Activated T-helper 17 cell treated with anti-CD3 and anti-CD28 coated beads, Interleukin-2, amount 50 U/mL, for 72 hours (primary cell): Measurements from ENCODE around the gene CAMK2B. TPM values are rescaled to one million over a fixed set of nuclear protein-coding genes. Genes with fewer than 3 reads are reported as not detected.
A peak's percentile ranks its signal among the peaks of the same experiment; 100 is the strongest.

Source experiments
- ATAC-seq: fragments of 150-1000 bp; cut with Tn5 transposase; replicated peaks from 2 replicates; pipeline ENCODE4 v1.10.0; 2021; ENCODE audit warnings: mild to moderate bottlenecking, moderate library complexity
- H3K27ac Mint-ChIP-seq: one replicate; pipeline ENCODE4 v1.8.0; 2022; ENCODE audit warnings: mixed read lengths
- H3K27me3 Mint-ChIP-seq: one replicate; pipeline ENCODE4 v1.8.0; 2022; ENCODE audit warnings: mixed read lengths
- H3K36me3 Mint-ChIP-seq: one replicate; pipeline ENCODE4 v1.8.0; 2022; ENCODE audit warnings: low read depth, mild to moderate bottlenecking, mixed read lengths
- H3K4me1 Mint-ChIP-seq: one replicate; pipeline ENCODE4 v1.8.0; 2022; ENCODE audit warnings: mixed read lengths
- H3K4me3 Mint-ChIP-seq: one replicate; pipeline ENCODE4 v1.8.0; 2022; ENCODE audit warnings: mild to moderate bottlenecking, mixed read lengths
- H3K9me3 Mint-ChIP-seq: one replicate; pipeline ENCODE4 v1.8.0; 2022; ENCODE audit warnings: mixed read lengths
- total RNA-seq, 2 donors: library from RNA; stranded (reverse); gene quantifications; one replicate each; pipeline ENCODE4 v1.2.3, GENCODE V29; 2022

CAMK2B gene
- total RNA-seq, 2 donors from 2014 or later, result 1.0 to 1.7 TPM

DNA sequence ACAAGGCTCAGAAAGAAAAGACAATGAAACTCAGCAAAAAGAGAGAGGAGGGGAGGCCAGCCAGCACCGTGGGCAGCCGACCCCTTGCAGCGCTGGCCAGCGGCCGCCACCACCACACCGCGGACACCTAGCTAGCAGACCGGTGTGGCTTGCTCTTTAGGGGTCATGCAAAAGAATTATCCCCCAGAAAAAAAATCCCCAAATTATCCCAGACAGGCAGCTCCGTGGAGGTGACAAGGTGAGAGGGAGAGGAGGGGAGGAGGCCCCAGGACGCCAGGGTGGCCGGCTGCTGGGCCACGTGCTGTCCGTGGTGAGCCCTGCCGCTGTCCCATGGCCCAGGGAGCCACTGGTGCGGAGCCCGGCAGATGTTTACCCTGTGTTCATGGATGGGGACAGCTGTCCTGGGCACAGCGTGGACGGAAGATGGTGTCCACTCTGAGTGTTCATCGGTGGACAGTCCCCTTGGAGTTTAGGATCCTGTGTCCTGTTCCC is 108.1 kb downstream of the CAMK2B start:
- Mint-ChIP-seq H3K27me3 (no peaks in the 10 kb centered on the region), H3K9me3 (no peaks in the 10 kb centered on the region), H3K4me1 (no peaks in the 10 kb centered on the region), H3K27ac (no peak overlapping the region), H3K36me3 (peaks cover 17% of the 10 kb centered on the region), H3K4me3 (no peak overlapping the region)
- no peak for ATAC-seq

DNA sequence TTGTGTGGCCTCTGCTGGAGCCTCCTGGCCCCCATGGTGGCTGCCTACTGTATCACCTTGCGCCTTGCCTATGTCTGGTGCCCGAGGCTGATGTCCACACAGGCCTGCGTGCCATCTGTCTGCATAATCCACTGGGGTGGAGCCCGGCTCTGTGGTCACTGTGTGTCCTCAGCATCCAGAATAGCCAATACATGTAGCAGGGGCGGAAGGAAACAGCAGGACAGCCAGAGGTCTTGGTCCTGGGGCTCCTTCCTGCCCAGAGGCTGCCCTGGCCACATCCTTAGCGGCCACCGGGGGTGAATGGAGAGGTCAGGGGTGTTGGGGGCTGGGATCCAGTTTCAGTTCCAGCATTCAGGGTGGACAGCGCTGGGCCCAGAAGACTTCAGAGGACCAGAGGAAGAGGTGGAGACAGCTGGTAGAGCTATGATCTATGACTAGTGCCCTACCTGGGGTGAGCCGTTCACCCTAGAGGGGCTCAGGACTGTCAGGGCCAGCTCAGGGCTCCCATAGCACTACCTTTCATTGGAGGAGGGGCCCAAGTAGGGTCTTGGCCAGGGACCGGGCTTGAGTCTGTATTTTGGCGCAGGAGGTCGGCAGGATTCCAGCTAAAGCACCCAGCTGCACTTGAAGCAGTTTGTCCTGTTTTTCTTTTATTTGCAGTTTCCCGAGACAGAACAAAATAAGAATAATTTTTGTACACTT is 108.7 kb downstream of the CAMK2B start:
- no peak for ATAC-seq
- no peaks in the 10 kb centered on the region for H3K9me3 Mint-ChIP-seq
- no peak overlapping the region for H3K4me3 Mint-ChIP-seq
- H3K27ac Mint-ChIP-seq, result no peak overlapping the region
- no peaks in the 10 kb centered on the region for H3K4me1 Mint-ChIP-seq
- no peaks in the 10 kb centered on the region for H3K27me3 Mint-ChIP-seq
- peaks cover 23% of the 10 kb centered on the region for H3K36me3 Mint-ChIP-seq

DNA sequence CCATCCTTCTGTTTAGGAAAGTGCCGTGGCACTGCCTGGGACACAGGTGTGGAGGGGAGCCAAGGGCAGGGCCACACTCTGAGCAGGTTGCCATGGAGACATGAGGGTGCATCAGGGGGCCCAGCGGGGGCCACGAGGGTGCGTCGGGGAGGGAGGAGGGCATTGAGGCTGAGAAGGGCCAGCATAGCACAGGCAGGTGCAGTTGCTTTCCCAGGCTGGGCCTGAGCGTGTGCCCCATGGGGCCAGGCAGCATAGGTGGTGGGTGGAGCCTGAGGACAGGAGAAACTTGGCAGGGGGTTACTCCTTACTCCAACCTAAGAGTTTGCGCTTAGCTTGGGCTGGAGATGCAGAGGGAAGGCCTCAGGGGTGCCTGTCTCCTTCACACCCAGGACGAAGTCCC is 109.4 kb downstream of the CAMK2B start:
- no peaks in the 10 kb centered on the region for H3K27me3 Mint-ChIP-seq
- no peak overlapping the region for H3K27ac Mint-ChIP-seq
- peaks cover 30% of the 10 kb centered on the region for H3K36me3 Mint-ChIP-seq
- no peaks in the 10 kb centered on the region for H3K4me1 Mint-ChIP-seq
- no peak overlapping the region for H3K4me3 Mint-ChIP-seq
- no peak for ATAC-seq
- no peaks in the 10 kb centered on the region for H3K9me3 Mint-ChIP-seq

GRCh38 chr7:44215531-44215930 is 109.9 kb downstream of the CAMK2B start:
- Mint-ChIP-seq H3K4me3 (no peak overlapping the region), H3K36me3 (peaks cover 35% of the 10 kb centered on the region), H3K9me3 (no peaks in the 10 kb centered on the region), H3K27ac (no peak overlapping the region), H3K27me3 (no peaks in the 10 kb centered on the region), H3K4me1 (no peaks in the 10 kb centered on the region)
- ATAC-seq, result no peak

GRCh38 chr7:44213877-44214388 is 111.5 kb downstream of the CAMK2B start:
- no peaks in the 10 kb centered on the region for H3K4me1 Mint-ChIP-seq
- no peaks in the 10 kb centered on the region for H3K9me3 Mint-ChIP-seq
- H3K27ac Mint-ChIP-seq, result no peak overlapping the region
- ATAC-seq, result no peak
- H3K36me3 Mint-ChIP-seq, result peaks cover 50% of the 10 kb centered on the region
- H3K27me3 Mint-ChIP-seq, result no peaks in the 10 kb centered on the region
- no peak overlapping the region for H3K4me3 Mint-ChIP-seq

DNA sequence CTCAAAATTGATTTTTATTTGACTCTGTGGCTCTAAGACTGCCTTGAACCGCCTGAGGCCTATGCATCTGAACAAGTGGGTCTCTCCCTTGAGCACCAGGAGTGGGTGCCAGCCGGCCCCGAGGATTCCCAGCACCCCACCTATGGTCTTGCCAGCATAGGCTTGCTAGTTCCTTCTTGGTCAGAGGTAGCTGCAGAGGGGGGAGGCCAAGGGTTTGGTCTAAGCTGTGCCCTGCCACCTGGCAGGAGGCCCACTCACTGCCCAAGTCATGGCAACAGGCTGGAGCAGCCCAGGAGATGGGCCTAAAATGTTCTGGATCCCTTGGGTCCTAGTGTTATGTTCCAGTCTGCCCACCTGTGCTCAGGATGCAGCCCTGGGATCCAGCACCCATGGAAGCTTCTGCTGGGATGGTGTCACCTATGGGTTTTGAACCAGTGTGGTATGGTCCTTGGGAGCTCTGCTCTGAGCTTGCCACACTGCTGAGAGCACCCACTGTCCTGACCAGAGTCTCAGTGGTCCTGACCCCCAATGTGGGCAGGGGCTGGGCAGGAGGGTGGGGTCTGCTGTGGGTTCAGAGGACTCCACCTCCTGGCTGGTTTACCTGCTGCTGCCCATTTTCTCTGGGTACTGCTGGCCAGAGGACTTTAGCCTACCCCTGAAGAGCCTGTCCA is 112.1 kb downstream of the CAMK2B start:
- no peak overlapping the region for H3K27ac Mint-ChIP-seq

DNA sequence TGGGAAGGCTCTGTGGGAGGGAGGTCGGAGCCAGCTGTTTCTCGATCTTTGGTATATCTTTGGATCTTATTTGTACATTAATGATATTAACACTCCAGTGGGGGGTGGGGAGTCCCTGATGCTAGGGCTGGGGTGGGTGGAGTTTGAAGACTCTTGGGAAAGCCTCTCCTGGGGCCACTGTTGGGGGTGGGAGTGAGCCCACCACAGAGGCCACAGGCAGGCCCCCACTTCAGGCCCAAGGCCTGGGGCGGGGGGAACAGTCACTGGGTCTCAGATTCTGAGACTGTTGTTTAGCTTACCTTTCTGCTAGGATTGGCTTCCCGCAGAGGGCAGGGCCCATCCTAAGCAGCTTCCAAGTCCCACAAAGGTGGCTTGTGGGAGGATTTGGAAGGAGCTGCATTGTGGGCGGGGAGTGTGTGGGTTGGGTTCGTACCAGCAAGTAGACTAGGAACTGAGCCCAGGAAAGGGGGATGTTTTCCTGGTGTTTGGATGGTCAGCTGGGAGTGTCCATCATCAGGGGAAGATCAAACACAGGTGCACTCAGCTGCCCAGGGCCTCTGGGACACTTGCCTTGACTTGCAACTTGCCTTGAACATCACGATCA is 112.7 kb downstream of the CAMK2B start:
- Mint-ChIP-seq H3K36me3 (peaks cover 62% of the 10 kb centered on the region), H3K27ac (peak overlapping the region; percentile 9), H3K9me3 (no peaks in the 10 kb centered on the region), H3K27me3 (no peaks in the 10 kb centered on the region), H3K4me1 (no peaks in the 10 kb centered on the region), H3K4me3 (no peak overlapping the region)
- no peak for ATAC-seq

More for the DNA sequence above, 112.1 kb downstream of the CAMK2B start:
- H3K4me1 Mint-ChIP-seq, result no peaks in the 10 kb centered on the region
- no peaks in the 10 kb centered on the region for H3K9me3 Mint-ChIP-seq
- no peak for ATAC-seq
- H3K27me3 Mint-ChIP-seq, result no peaks in the 10 kb centered on the region
- no peak overlapping the region for H3K4me3 Mint-ChIP-seq
- H3K36me3 Mint-ChIP-seq, result peaks cover 56% of the 10 kb centered on the region

DNA sequence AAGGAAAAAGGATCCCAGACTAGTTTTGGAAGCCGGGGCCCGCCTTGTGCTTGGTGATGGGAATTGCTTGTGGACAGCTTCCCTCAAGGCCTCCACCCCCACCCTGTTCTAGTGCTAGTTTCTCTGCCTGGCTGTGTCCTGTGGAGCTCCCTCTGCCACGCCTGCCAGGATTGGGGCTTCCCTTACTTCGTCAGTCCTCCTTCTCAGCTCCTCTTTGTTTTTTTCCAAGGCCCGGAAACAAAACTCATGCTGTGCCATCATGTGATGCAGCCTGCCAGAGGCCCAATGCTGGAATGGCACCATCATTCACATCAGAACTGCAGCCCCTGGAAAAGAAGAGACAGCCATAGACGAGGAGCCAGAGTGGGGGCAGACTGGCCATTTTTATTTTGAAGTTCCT is 113.4 kb downstream of the CAMK2B start:
- no peak for ATAC-seq
- Mint-ChIP-seq H3K4me1 (no peaks in the 10 kb centered on the region), H3K4me3 (no peak overlapping the region), H3K27me3 (no peaks in the 10 kb centered on the region), H3K36me3 (peaks cover 69% of the 10 kb centered on the region), H3K9me3 (no peaks in the 10 kb centered on the region), H3K27ac (peak overlapping the region; percentile 9)

DNA sequence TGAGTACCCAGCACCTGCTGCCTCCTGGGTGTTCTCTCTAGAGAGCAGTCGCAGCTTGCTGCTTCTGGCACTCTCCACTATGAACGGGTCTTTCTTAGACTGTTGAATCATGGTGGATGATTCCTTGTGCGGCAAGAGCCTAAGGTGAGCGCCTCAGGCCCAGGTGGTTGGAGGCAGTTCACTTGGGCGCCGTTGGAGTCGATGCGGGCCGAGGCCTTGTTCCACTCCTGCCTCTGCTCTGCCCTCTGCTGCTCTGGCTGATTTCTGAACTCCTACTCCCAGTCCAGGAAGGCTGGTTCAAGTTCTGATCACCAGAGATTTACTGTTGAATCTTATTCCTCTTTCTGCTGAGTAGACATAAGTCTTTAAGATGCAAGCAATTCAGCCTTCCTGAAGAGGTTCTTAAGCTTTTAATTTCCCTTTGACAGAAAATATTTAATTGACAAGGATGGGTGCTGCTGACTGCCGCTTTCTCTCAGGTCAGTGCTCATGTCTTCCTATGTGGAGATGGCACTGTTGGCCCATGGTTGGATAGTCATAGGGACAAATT is 114.2 kb downstream of the CAMK2B start:
- no peaks in the 10 kb centered on the region for H3K27me3 Mint-ChIP-seq
- no peaks in the 10 kb centered on the region for H3K4me1 Mint-ChIP-seq
- H3K9me3 Mint-ChIP-seq, result no peaks in the 10 kb centered on the region
- H3K36me3 Mint-ChIP-seq, result peaks cover 77% of the 10 kb centered on the region
- ATAC-seq, result no peak
- H3K27ac Mint-ChIP-seq, result peak overlapping the region; percentile 9
- H3K4me3 Mint-ChIP-seq, result no peak overlapping the region

DNA sequence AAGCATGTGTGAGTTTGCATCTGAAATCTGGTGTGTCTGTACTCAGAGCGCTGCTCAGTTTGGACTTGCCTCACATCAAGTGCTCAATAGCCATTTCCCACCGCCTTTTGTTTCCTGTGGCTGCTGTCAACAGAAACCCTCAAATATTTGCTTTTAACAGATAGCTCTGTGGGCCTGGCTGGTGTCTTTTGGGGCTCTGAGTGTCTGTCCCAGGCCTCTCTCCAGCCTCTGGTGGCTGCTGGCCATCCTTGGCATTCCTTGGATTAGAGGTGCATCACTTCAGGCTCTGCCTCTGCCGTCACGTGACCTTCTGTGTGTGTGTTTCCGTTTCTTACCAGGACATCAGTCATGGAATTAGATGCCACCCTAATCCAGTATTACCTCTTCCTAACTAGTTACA is 115.3 kb downstream of the CAMK2B start:
- Mint-ChIP-seq H3K27me3 (no peaks in the 10 kb centered on the region), H3K27ac (no peak overlapping the region), H3K4me1 (peaks cover 5% of the 10 kb centered on the region), H3K4me3 (no peak overlapping the region), H3K36me3 (peaks cover 88% of the 10 kb centered on the region), H3K9me3 (no peaks in the 10 kb centered on the region)
- ATAC-seq, result no peak

DNA sequence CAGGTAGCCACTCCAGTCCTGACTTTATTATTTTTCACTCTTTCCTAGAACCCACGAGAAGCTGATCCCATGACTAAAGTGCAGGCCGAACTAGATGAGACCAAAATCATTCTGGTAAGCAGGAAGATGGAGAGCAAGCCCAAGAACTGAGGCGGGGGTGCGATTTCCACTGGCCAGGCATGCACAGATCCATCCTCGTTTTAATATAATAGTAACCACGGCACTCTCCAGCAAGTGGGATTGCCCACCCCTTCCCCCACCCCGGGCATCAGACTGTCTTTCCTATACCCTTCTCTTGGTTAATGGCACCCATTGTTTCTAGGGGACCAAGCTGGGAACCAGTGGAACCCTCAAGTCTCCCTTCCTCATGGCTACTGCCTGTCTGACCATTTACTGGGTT is 117.3 kb downstream of the CAMK2B start:
- Mint-ChIP-seq H3K27me3 (no peaks in the 10 kb centered on the region), H3K36me3 (peaks cover 95% of the 10 kb centered on the region), H3K27ac (no peak overlapping the region), H3K9me3 (no peaks in the 10 kb centered on the region), H3K4me1 (peaks cover 13% of the 10 kb centered on the region), H3K4me3 (no peak overlapping the region)
- ATAC-seq, result no peak

DNA sequence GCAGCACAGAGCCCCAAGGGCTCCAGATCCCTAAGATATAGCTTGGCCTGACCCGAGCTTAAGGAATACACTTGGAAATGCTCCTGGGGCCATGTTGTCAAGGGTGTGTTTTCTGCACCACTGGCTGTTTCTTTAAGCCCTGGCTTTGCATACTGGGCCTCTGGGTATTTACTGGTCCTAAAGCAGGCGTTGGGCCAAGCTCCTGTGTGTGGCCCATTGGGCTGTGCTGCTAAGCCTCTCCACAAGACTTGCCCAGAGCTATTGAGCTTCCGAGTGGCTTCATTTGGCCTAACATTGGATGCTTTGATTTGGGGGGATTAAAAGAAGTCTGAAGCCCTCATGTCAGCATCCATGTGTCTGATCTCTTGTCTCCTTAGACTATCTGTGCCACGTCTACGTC is 119.4 kb downstream of the CAMK2B start:
- Mint-ChIP-seq H3K27ac (no peak overlapping the region), H3K27me3 (no peaks in the 10 kb centered on the region), H3K36me3 (peaks cover 75% of the 10 kb centered on the region), H3K4me3 (no peak overlapping the region), H3K9me3 (no peaks in the 10 kb centered on the region), H3K4me1 (peaks cover 26% of the 10 kb centered on the region)
- ATAC-seq, result no peak

GRCh38 chr7:44201813-44202212 is 123.6 kb downstream of the CAMK2B start:
- no peaks in the 10 kb centered on the region for H3K9me3 Mint-ChIP-seq
- H3K36me3 Mint-ChIP-seq, result peaks cover 34% of the 10 kb centered on the region
- peaks cover 26% of the 10 kb centered on the region for H3K4me1 Mint-ChIP-seq
- no peak for ATAC-seq
- peak overlapping the region; percentile 81 for H3K4me3 Mint-ChIP-seq
- peak overlapping the region; percentile 68 for H3K27ac Mint-ChIP-seq
- H3K27me3 Mint-ChIP-seq, result no peaks in the 10 kb centered on the region

GRCh38 chr7:44200699-44201461 is 124.5 kb downstream of the CAMK2B start, which contains the start of gene YKT6:
YKT6 (plus strand) TSS chr7:44200978; CDS start chr7:44201136, 158 bp downstream.
- Mint-ChIP-seq H3K36me3 (peaks cover 25% of the 10 kb centered on the region), H3K27ac (peak within 1 kb of the TSS; percentile 68), H3K4me1 (peaks cover 26% of the 10 kb centered on the region)

More at GRCh38 chr7:44200699-44201461, 124.5 kb downstream of the CAMK2B start, which contains the start of gene YKT6:
- Mint-ChIP-seq H3K27me3 (peaks cover 3% of the 10 kb centered on the region), H3K9me3 (no peaks in the 10 kb centered on the region), H3K4me3 (peak within 1 kb of the TSS; percentile 81)
- ATAC-seq, result peak; percentile 100
